IMR-90 (cell line): ENCODE measurements around the gene GAGE2A. TPM values are rescaled to one million over a fixed set of nuclear protein-coding genes. Genes with fewer than 3 reads are reported as not detected.
"Not testable (repeated sequence)": the region's sequence is repeated elsewhere in the genome, so short reads cannot be mapped to it uniquely, and the experiment has no call there.

Experiments
- ATAC-seq: fragments of 200-7000 bp; cut with Tn5 transposase; 2 replicates; pipeline ENCODE4 v1.9.1; 2020; ENCODE audit warnings: low read depth, mild to moderate bottlenecking, moderate library complexity
- BruUV-seq: library from RNA; stranded (reverse); fragments of 400-500 nt; replicated peaks from 2 replicates; lab custom pipeline; 2021; lab: Mats Ljungman, UMichigan
- CTCF ChIA-PET: fragments of 300-600 bp; formaldehyde crosslinking; extraction: SDS; loops from one replicate; lab custom pipeline; 2021; ENCODE audit warnings: antibody characterized with exemption; lab: Yijun Ruan, JAX
- POLR2A ChIA-PET: fragments of 300-600 bp; sonication (Branson Sonifier 250); formaldehyde crosslinking; loops from one replicate; lab custom pipeline; 2022; ENCODE audit warnings: antibody characterized with exemption; ENCODE audit not compliant: unreplicated experiment; lab: Charles Lee
- DNase-seq: peaks from one replicate; pipeline ENCODE4 v3.0.0; 2013
- H2AFZ ChIP-seq: replicated peaks from 2 replicates; pipeline ENCODE3; 2013; ENCODE audit warnings: low read length, mild to moderate bottlenecking; ENCODE audit not compliant: poor library complexity
- H2AK5ac ChIP-seq: 2 replicates; pipeline ENCODE4 v1.6.1; 2013; ENCODE audit warnings: low read depth, low read length, inconsistent platforms
- H2AK9ac ChIP-seq: replicated peaks from 2 replicates; pipeline ENCODE3; 2013; ENCODE audit warnings: mild to moderate bottlenecking, low read depth, low read length, moderate library complexity; ENCODE audit not compliant: poor library complexity
- H2BK120ac ChIP-seq: 2 replicates; pipeline ENCODE4 v1.6.1; 2013; ENCODE audit warnings: low read depth, low read length, inconsistent platforms
- H2BK15ac ChIP-seq: 3 replicates; pipeline ENCODE4 v1.6.1; 2013; ENCODE audit warnings: low read depth, low read length, inconsistent platforms
- H2BK20ac ChIP-seq: 2 replicates; pipeline ENCODE4 v1.6.1; 2013; ENCODE audit warnings: low read depth, mild to moderate bottlenecking, inconsistent platforms, low read length, moderate library complexity
- H2BK5ac ChIP-seq: 2 replicates; pipeline ENCODE4 v1.6.1; 2013; ENCODE audit warnings: mild to moderate bottlenecking, low read depth, low read length, inconsistent platforms; ENCODE audit not compliant: poor library complexity, severe bottlenecking
- H3K14ac ChIP-seq: replicated peaks from 2 replicates; pipeline ENCODE4 v1.6.1; 2013; ENCODE audit warnings: low read depth, low read length, inconsistent platforms
- H3K18ac ChIP-seq: 2 replicates; pipeline ENCODE4 v1.6.1; 2013; ENCODE audit warnings: low read depth, low read length, control low read depth
- H3K23ac ChIP-seq: 2 replicates; pipeline ENCODE4 v1.6.1; 2013; ENCODE audit warnings: low read depth, low read length, inconsistent platforms
- H3K27ac ChIP-seq: 2 replicates; pipeline ENCODE4 v1.5.1; 2013; ENCODE audit warnings: mild to moderate bottlenecking, control low read depth, low read length; ENCODE audit not compliant: insufficient read depth
- H3K27me3 ChIP-seq: 2 replicates; pipeline ENCODE4 v1.6.1; 2013; ENCODE audit warnings: low read length; ENCODE audit not compliant: control insufficient read depth, insufficient read depth
- H3K36me3 ChIP-seq: 2 replicates; pipeline ENCODE4 v1.6.1; 2013; ENCODE audit warnings: low read length, mixed read lengths; ENCODE audit not compliant: control insufficient read depth, insufficient read depth
- H3K4ac ChIP-seq: 2 replicates; pipeline ENCODE4 v1.6.1; 2013; ENCODE audit warnings: low read depth, low read length, inconsistent platforms
- H3K4me1 ChIP-seq: 2 replicates; pipeline ENCODE4 v1.6.1; 2013; ENCODE audit warnings: low read length, mixed read lengths; ENCODE audit not compliant: control insufficient read depth, insufficient read depth
- H3K4me2 ChIP-seq: 2 replicates; pipeline ENCODE4 v1.6.1; 2013; ENCODE audit warnings: low read depth, mild to moderate bottlenecking, control low read depth, low read length, moderate library complexity
- H3K4me3 ChIP-seq: 2 replicates; pipeline ENCODE4 v1.5.1; 2013; ENCODE audit warnings: low read depth, mild to moderate bottlenecking, control low read depth, low read length, moderate library complexity; ENCODE audit not compliant: insufficient read depth
- H3K56ac ChIP-seq: 2 replicates; pipeline ENCODE4 v1.6.1; 2013; ENCODE audit warnings: low read length, inconsistent platforms; ENCODE audit not compliant: insufficient read depth; ENCODE audit errors: extremely low read depth
- H3K79me1 ChIP-seq, 2 experiments: 2 replicates each; pipeline ENCODE4 v1.6.1; 2013; ENCODE audit warnings: low read length in 2 of 2, inconsistent platforms in 1 of 2, low read depth in 1 of 2
- H3K9ac ChIP-seq: 2 replicates; pipeline ENCODE4 v1.6.1; 2013; ENCODE audit warnings: low read depth, low read length, control low read depth
- H3K9me1 ChIP-seq: 2 replicates; pipeline ENCODE4 v1.6.1; 2013; ENCODE audit warnings: low read length, inconsistent platforms; ENCODE audit not compliant: insufficient read depth
- H3K9me3 ChIP-seq: 2 replicates; pipeline ENCODE4 v1.6.1; 2013; ENCODE audit warnings: low read length; ENCODE audit not compliant: control insufficient read depth, insufficient read depth
- H4K20me1 ChIP-seq: 2 replicates; pipeline ENCODE4 v1.6.1; 2013; ENCODE audit warnings: low read length, inconsistent platforms; ENCODE audit not compliant: insufficient read depth
- H4K5ac ChIP-seq: 2 replicates; pipeline ENCODE4 v1.6.1; 2013; ENCODE audit warnings: mild to moderate bottlenecking, low read depth, low read length, control low read depth
- H4K8ac ChIP-seq, 2 experiments: 2 replicates each; pipeline ENCODE4 v1.6.1; 2013; ENCODE audit warnings: low read depth in 2 of 2, low read length in 2 of 2, control low read depth in 1 of 2, inconsistent platforms in 1 of 2
- H4K91ac ChIP-seq: 2 replicates; pipeline ENCODE4 v1.6.1; 2013; ENCODE audit warnings: low read depth, low read length, inconsistent platforms; ENCODE audit not compliant: insufficient read depth
- WGBS, 2 experiments: methylation state at CpG; one replicate each; pipeline versions ENCODE4 v1.1.5 to v1.1.7; 2013; ENCODE audit warnings: missing lambda C conversion rate in 2 of 2; ENCODE audit not compliant: insufficient read length in 1 of 2; ENCODE audit errors: extremely low coverage in 2 of 2; 5-methylcytosine and 5-hydroxymethylcytosine counted together
- dilution Hi-C: fragments of 300-500 bp; cut with HindIII; formaldehyde crosslinking; loops from one replicate; pipeline ENCODE4 v1.14.3; 2018; ENCODE audit warnings: low sequenced_read_pairs; ENCODE audit not compliant: unreplicated experiment
- in situ Hi-C: fragments of 300-500 bp; cut with MboI; formaldehyde crosslinking; loops from 3 replicates; pipeline ENCODE4 v1.14.3; 2019; ENCODE audit warnings: low sequenced_read_pairs, inconsistent platforms, mixed read lengths
- intact Hi-C: fragments of 100-400 bp; cut with micrococcal nuclease; formaldehyde crosslinking; loops from 2 replicates; pipeline ENCODE4 v1.10.0; 2022
- polyA plus RNA-seq, 3 experiments: library from polyadenylated mRNA; depleted of rRNA; stranded (reverse); fragments of >200 nt; gene quantifications; 2 replicates each; pipeline ENCODE4 v1.2.3, GENCODE V29; 2012; ENCODE audit warnings: low replicate concordance in 1 of 3
- total RNA-seq: library from RNA; depleted of rRNA; stranded (reverse); fragments of >200 nt; gene quantifications from 2 replicates; pipeline ENCODE4 v1.2.3, GENCODE V29; 2012

Gene GAGE2A
- total and polyA plus RNA-seq, 2 of the 4 experiments (the other 2 are of a cell fraction), result not detected

- intact Hi-C loops, H3K27ac ChIP-seq, H3K27me3 ChIP-seq, H2BK20ac ChIP-seq, POLR2A ChIA-PET, BruUV-seq, H3K56ac ChIP-seq, H3K4ac ChIP-seq, H3K4me2 ChIP-seq, H3K79me1 ChIP-seq, H3K23ac ChIP-seq, H4K5ac ChIP-seq, H3K9ac ChIP-seq, H3K36me3 ChIP-seq, H2BK120ac ChIP-seq, H4K20me1 ChIP-seq, H2BK5ac ChIP-seq, H2AK5ac ChIP-seq, H3K18ac ChIP-seq, H3K4me3 ChIP-seq, dilution Hi-C loops, in situ Hi-C loops, ATAC-seq, H2BK15ac ChIP-seq, H3K14ac ChIP-seq, CTCF ChIA-PET, H2AFZ ChIP-seq, H4K8ac ChIP-seq, H2AK9ac ChIP-seq, H4K91ac ChIP-seq, H3K9me3 ChIP-seq, H3K9me1 ChIP-seq, DNase-seq, H3K4me1 ChIP-seq: not testable (repeated sequence)
- no CpG with 5 or more reads among the region's 11 CpGs for WGBS, 2 experiments
Observed at GRCh38 chrX:49568728-49569127, 20.6 kb upstream of the GAGE2A start.

- dilution Hi-C loops, POLR2A ChIA-PET, H3K27me3 ChIP-seq, H3K4me3 ChIP-seq, H3K14ac ChIP-seq, H2BK20ac ChIP-seq, H3K36me3 ChIP-seq, H2AFZ ChIP-seq, H3K4ac ChIP-seq, H3K79me1 ChIP-seq, BruUV-seq, H3K9me1 ChIP-seq, in situ Hi-C loops, H3K9ac ChIP-seq, H2BK15ac ChIP-seq, H3K56ac ChIP-seq, H2AK5ac ChIP-seq, H3K18ac ChIP-seq, CTCF ChIA-PET, H4K8ac ChIP-seq, H4K20me1 ChIP-seq, H3K4me2 ChIP-seq, H3K9me3 ChIP-seq, ATAC-seq, H2BK5ac ChIP-seq, H3K23ac ChIP-seq, H4K91ac ChIP-seq, DNase-seq, H4K5ac ChIP-seq, H3K4me1 ChIP-seq, H2BK120ac ChIP-seq, H2AK9ac ChIP-seq, H3K27ac ChIP-seq, intact Hi-C loops: not testable (repeated sequence)
- no CpG with 5 or more reads among the region's 13 CpGs for WGBS, 2 experiments
Observed at GRCh38 chrX:49569152-49569551, 20.1 kb upstream of the GAGE2A start.
